GM18858 (cell line): ENCODE results near the gene CDK8.

Experiments
- ATAC-seq: cut with Tn5 transposase; IDR thresholded peaks from one replicate; pipeline ENCODE4 v1.9.1; 2021; ENCODE audit not compliant: unreplicated experiment

The CDK8 gene

GRCh38 chr13:26379831-26380230, 125.9 kb downstream of the CDK8 start:
- ATAC-seq = no peak

GRCh38 chr13:26380930-26381329, 127.0 kb downstream of the CDK8 start:
- no peak for ATAC-seq

- no peak for ATAC-seq
Measured at GRCh38 chr13:26382366-26382765, 128.4 kb downstream of the CDK8 start.

- no peak for ATAC-seq
Measured at GRCh38 chr13:26382835-26383234, 128.9 kb downstream of the CDK8 start.

- ATAC-seq = no peak
Measured at GRCh38 chr13:26384587-26384986, 130.7 kb downstream of the CDK8 start.

GRCh38 chr13:26386026-26386425, 132.1 kb downstream of the CDK8 start:
- ATAC-seq = no peak

- ATAC-seq = no peak
Measured at GRCh38 chr13:26390203-26390602, 136.3 kb downstream of the CDK8 start.

- no peak for ATAC-seq
Measured at GRCh38 chr13:26400545-26400944, 146.6 kb downstream of the CDK8 start.

- ATAC-seq = no peak
Measured at GRCh38 chr13:26401069-26401468, 147.1 kb downstream of the CDK8 start.

GRCh38 chr13:26401578-26402021, 147.7 kb downstream of the CDK8 start:
- ATAC-seq = no peak

GRCh38 chr13:26406791-26407190, 152.9 kb downstream of the CDK8 start:
- ATAC-seq = no peak

GRCh38 chr13:26411206-26411605, 157.3 kb downstream of the CDK8 start:
- no peak for ATAC-seq

- ATAC-seq = no peak
Measured at GRCh38 chr13:26412263-26412662, 158.3 kb downstream of the CDK8 start.

GRCh38 chr13:26412936-26413716, 159.2 kb downstream of the CDK8 start:
- no peak for ATAC-seq

- ATAC-seq = no peak
Measured at GRCh38 chr13:26420282-26420960, 166.5 kb downstream of the CDK8 start.

GRCh38 chr13:26422036-26422435, 168.1 kb downstream of the CDK8 start:
- ATAC-seq = no peak

GRCh38 chr13:26423629-26424028, 169.7 kb downstream of the CDK8 start:
- no peak for ATAC-seq

GRCh38 chr13:26424181-26424580, 170.3 kb downstream of the CDK8 start:
- no peak for ATAC-seq

GRCh38 chr13:26425443-26426358, 171.8 kb downstream of the CDK8 start:
- ATAC-seq = no peak

- ATAC-seq = no peak
Measured at GRCh38 chr13:26433776-26434175, 179.8 kb downstream of the CDK8 start.

GRCh38 chr13:26435171-26435570, 181.2 kb downstream of the CDK8 start:
- no peak for ATAC-seq
